Measurements from ENCODE around the gene NBPF1. TPM values are rescaled to one million over a fixed set of nuclear protein-coding genes. Genes with fewer than 3 reads are reported as not detected.
"Not testable (repeated sequence)": the region's sequence is repeated elsewhere in the genome, so short reads cannot be mapped to it uniquely, and the experiment has no call there.

NBPF1 gene
- total RNA-seq, 2 experiments from 2014 or later: 2.8 to 3.1 TPM

DNA sequence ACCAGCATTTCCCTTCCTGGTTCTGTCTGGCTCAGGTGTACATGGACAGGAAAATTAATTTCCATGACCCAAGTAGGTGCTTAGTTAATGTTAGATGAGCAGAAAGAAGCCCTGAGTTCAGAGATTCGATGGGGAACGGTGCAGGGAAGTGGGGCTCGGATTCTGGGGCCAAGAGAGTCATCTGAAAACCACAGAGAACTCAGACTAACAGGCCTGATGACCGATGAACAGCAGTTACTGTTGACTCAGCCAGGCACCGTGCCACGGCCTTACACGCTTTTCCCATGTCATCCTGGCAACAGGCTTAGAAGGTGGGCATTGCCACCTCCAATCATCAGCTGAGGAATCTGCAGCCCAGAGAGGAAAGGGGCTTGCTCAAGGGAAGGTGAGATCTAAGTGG lies 10.0 kb upstream of the NBPF1 start:
- not testable (repeated sequence) for H3K4me1 Mint-ChIP-seq; H3K36me3 Mint-ChIP-seq; H3K4me3 Mint-ChIP-seq; H3K9me3 Mint-ChIP-seq (ENCODE audit: low read depth); ATAC-seq; H3K27ac Mint-ChIP-seq; H3K27me3 Mint-ChIP-seq; DNase-seq
- CTCF ChIA-PET: interaction anchor here (1.2 to 3.1 kb wide), 4 partner anchors 11 to 86 kb away, joined by 3 to 16 read pairs (median 5); partner anchors contain the start of gene NBPF1

DNA sequence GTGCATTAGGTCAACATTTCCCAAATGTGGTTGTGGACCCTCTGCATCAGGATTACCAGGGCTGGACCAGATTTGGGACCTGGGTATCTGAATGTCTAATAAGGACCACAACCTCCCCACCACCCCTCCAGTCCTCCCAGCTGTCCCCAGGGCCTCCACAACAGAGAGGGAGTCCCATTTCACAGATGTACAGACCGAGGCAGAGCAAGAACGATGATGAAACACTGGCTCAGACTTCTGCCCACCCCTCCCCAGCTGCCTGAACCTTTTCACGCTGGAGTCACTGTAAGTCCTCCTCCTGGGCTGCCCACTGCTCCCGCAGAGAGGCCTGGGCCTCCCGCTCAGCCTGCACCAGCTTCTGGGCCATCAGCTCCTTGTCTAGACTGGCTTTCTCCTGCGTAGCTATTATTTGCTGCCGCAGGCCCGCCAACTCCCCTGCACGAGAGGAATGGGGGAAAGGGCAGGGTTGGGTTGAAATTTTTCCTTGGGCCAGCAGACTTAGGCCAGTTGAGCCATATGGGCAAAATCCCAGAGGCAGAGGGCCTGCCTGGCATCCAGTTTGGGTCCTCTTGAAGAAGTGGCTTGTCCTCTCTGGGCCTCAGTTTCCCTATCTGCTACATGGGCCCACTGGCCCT lies 8.4 kb upstream of the NBPF1 start:
- H3K36me3 Mint-ChIP-seq; H3K27ac Mint-ChIP-seq; H3K9me3 Mint-ChIP-seq (ENCODE audit: low read depth); H3K4me3 Mint-ChIP-seq; H3K4me1 Mint-ChIP-seq; H3K27me3 Mint-ChIP-seq; ATAC-seq: not testable (repeated sequence)
- DNase-seq: peak; percentile 42
- CTCF ChIA-PET: interaction anchor here (0.6 to 3.1 kb wide), 17 partner anchors 10 to 543 kb away, joined by 3 to 16 read pairs (median 3); partner anchors contain the start of genes NBPF1 and NECAP2

DNA sequence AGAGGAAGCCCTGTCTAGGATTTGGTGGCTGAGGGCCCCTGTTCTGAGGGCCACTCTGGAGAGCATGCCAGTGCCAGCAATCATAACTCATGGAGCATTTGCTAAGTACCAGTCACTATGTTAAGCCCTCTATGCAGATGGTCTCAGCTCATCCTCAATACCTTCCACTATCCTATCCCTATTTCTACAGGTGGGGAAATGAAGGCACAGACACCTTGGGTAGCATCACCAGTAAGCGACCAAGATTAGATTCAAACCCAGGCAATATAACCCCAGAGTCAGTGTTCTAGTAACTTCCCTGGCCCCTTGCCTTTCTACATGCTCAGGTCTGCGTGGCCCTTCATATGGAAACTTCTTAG lies 7.9 kb upstream of the NBPF1 start:
- H3K4me3 Mint-ChIP-seq: no peak overlapping the region
- no peaks in the 10 kb centered on the region for H3K27me3 Mint-ChIP-seq
- DNase-seq (no peak), ATAC-seq (no peak)
- no peaks in the 10 kb centered on the region for H3K4me1 Mint-ChIP-seq
- H3K9me3 Mint-ChIP-seq (ENCODE audit: low read depth): no peaks in the 10 kb centered on the region
- no peak overlapping the region for H3K27ac Mint-ChIP-seq
- CTCF ChIA-PET: interaction anchor here (0.6 to 3.1 kb wide), 34 partner anchors 9 to 542 kb away, joined by 3 to 16 read pairs (median 4); partner anchors contain the start of genes NBPF1 and NECAP2
- no peaks in the 10 kb centered on the region for H3K36me3 Mint-ChIP-seq

DNA sequence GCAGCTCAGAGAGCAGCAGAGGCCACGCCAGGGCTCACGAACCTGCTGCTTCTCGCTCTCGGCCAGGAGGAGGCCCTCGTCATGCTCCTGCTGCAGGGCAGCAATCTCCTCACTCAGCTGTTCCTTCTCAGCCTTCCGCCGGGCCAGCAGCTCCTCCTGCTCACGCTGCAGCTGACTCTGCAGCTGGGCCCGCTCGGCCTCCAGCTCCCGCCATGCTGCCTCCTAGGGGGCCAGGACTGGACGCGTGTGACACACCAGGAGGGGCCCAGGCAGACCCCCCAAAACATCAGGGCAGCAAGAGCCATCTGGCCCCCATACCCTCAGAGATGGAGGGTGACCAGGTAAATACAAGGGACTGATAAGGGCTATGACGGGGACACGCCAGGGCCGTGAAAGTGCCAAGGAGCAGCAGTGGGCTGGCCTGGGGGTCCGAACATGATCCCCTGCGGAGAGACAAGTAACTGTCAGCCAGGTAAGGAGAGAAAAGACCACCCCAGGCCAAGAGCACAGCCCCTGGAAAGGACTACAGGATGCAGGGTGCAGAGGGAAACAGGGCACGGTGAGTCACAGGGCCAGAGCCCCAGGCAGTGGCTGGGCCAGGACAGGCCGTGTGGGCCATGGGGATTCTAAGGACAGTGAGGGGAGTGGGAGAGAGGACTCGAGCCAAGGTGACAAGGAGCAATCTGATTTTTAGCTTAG lies 6.6 kb upstream of the NBPF1 start:
- H3K4me1 Mint-ChIP-seq; H3K27ac Mint-ChIP-seq; H3K27me3 Mint-ChIP-seq; H3K4me3 Mint-ChIP-seq; H3K9me3 Mint-ChIP-seq (ENCODE audit: low read depth); H3K36me3 Mint-ChIP-seq; ATAC-seq: not testable (repeated sequence)
- CTCF ChIA-PET: interaction anchor here (0.8 to 3.1 kb wide), 14 partner anchors 8 to 541 kb away, joined by 3 to 16 read pairs (median 6); partner anchors contain the start of gene NBPF1
- DNase-seq: peak; percentile 43

DNA sequence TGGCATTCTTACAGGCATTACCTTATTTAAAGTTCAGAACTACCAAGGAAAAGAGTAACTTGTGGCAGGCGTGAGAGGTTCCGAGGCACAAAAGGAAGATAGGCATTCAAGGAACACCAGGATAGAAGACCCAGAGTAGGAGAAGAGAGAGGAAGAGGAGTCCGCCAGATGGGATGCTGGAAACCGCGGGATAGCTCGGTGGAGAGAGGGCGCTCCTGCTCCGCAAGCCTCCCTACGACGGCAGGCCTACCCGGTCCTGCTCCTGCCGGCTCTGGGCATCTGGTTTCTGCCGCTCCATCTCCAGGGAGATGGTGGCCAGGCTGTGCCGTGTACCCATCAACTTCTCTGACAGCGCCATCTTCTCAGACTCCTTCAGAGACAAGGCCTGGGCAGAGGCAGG lies 5.4 kb upstream of the NBPF1 start:
- CTCF ChIA-PET: interaction anchor here (0.7 kb wide), 1 partner anchor 27 kb away, joined by 4 read pairs; no protein-coding TSS in a partner anchor
- Mint-ChIP-seq H3K36me3 (no peaks in the 10 kb centered on the region), H3K4me3 (no peak overlapping the region), H3K9me3 (ENCODE audit: low read depth) (no peaks in the 10 kb centered on the region), H3K27ac (no peak overlapping the region), H3K27me3 (no peaks in the 10 kb centered on the region), H3K4me1 (no peaks in the 10 kb centered on the region)
- DNase-seq (peak; percentile 46), ATAC-seq (no peak)

DNA sequence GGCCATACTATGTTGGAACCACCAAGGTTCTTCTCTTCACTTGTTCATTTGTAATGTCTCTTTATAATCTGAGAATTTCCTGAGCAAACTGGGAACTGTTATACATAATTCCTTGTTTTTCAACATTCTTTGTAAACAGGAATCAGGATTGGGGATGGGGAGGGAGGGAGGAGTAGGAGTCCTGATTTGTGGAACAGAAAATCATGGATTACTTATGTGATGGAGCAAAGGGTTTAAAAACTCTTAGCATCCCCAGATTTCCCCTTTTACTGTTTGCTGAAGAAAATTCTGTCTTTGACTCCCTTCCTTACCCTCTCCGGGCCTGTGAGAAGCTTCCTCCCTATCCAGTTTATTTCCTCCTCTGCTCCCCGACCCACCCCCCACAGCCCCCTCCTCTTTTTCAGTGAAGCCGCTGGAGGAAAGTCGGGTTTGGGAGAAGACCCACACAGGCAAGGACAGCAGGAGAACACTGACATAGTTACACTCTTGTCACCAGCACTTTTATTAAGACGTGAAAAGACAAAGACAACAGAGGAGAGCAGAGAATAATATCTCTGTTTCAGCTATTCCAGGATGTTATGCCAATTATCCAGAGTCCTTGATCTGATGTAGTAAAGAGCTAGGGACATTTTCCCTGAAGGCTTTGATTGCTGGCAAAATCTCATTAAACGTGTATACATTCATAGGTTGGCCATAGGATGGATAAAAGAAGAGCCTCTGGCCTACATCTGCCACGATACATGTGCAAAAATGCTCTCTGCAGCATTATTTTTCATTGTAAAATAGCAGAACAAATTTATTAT lies 4.6 kb upstream of the NBPF1 start:
- ATAC-seq (no peak), DNase-seq (no peak)
- Mint-ChIP-seq H3K4me1 (no peaks in the 10 kb centered on the region), H3K27me3 (no peaks in the 10 kb centered on the region), H3K27ac (no peak overlapping the region), H3K4me3 (no peak overlapping the region), H3K36me3 (no peaks in the 10 kb centered on the region), H3K9me3 (ENCODE audit: low read depth) (no peaks in the 10 kb centered on the region)
- CTCF ChIA-PET: interaction anchor here (0.7 kb wide), 1 partner anchor 26 kb away, joined by 4 read pairs; no protein-coding TSS in a partner anchor

DNA sequence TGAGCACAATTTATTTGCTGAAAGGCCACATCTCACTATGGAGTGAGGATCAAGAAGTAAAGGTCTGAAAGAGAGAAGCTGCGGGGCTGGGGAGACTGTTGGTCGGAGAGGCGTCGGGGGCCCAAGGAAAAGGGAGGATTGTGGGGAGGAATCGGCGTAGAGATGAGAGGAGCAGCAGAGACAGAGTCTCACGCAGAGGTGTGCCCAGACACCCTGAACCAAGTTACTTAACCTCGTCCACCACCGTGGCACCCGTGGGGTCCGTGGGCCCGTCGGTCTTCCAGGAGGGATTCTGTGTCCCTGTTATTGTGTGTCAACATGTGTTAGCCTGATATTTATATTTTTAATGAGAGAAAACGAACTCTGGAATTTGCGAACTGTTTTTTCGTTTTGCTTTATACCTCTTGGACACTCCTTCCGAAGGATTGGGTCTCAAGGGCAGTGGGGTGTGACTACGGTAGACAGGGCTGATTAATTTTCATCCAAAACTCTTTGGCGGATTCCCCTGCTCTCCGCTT lies 3.8 kb upstream of the NBPF1 start:
- Mint-ChIP-seq H3K36me3 (no peaks in the 10 kb centered on the region), H3K27me3 (no peaks in the 10 kb centered on the region), H3K4me3 (no peak overlapping the region), H3K9me3 (ENCODE audit: low read depth) (no peaks in the 10 kb centered on the region), H3K27ac (no peak overlapping the region), H3K4me1 (no peaks in the 10 kb centered on the region)
- ATAC-seq (no peak), DNase-seq (peak; percentile 43)
- CTCF ChIA-PET: no interaction called here

DNA sequence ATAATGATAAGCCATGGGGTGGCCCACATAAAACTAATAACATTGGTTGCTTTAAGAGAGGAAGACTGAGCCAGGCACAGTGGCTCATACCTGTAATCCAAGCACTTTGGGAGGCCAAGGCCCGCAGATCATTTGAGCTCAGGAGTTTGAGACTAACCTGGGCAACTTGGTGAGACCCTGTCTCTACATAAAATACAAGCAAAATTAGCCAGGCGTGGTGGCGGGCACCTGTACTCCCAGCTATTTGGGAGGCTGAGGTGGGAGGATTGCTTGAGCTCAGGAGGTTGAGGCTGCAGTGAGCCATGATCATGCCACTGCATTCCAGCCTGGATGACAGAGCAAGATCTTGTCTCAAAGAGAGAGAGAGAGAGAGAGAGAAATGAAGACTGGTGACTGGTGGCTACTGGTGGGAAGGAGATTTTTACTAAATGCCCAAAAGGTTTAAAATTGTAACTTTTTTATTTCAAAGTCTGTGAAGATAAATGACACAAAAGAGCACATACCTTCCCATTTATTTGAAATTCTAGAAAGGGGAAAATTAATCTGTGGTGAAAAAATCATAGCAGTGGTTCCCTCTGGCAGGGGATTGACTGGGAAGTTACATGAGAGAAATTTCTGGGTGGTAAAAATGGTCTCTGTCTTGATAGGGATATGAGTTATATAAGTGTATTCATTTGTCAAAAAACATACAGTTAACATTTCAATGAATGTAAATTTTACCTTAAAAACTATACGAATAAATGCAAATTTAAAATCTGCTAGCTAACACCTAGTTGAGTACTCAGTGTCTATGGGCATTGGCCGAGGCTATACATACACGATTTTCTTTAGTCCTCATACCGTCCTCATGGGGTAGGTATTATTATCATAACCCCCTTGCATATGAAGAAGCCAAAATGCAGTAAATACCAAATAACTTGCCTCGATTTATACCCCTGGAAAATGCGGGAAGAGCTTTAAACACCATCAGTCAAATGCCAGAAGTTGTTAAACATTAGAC lies 2.2 kb upstream of the NBPF1 start:
- H3K4me1 Mint-ChIP-seq: no peaks in the 10 kb centered on the region
- no peaks in the 10 kb centered on the region for H3K36me3 Mint-ChIP-seq
- peak; percentile 39 for DNase-seq

DNA sequence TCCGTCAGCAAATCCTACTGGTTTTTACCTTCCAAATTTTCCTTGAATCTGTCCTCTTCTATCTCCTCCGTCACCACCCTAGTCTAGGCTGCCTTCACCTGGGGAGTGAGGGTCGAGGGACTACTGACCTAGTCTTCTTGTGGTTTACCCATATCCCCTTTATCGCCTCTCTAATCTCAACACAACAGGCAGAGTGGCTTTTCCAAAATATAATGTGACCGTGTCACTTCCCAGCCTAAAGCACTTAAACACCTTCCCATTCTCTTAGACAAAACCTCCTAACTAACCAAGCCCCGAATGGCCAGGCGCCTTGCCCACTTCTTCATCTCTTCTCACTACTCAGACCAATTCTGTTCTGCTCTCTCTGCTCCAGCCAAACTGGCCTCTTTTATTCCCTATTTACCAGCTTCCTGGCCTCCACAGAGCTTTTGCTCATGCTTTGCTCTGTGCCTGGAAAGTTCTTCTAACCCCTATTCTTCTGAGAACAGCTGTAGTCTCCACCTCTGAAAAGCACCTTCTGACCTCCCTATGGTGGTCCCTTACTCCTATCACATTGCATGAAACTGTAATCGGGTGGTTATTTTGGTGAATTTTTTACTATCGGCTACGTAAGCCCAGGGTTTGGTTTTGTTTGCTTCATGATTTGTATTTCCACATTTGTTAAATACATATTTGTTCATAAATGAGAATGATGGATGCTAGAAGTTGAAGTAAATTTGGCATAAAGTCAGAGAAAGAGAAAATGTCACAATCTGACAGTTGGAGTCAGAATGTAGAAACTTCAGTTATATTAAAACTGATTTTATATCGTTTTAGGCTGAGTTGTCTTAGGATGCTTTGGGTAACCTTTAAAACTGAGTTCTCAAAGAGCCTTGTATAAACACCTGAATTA lies 1.2 kb upstream of the NBPF1 start:
- Mint-ChIP-seq H3K27ac (no peak overlapping the region), H3K36me3 (no peaks in the 10 kb centered on the region), H3K27me3 (no peaks in the 10 kb centered on the region), H3K9me3 (ENCODE audit: low read depth) (no peaks in the 10 kb centered on the region), H3K4me3 (no peak overlapping the region), H3K4me1 (no peaks in the 10 kb centered on the region)
- CTCF ChIA-PET: interaction anchor here (5.4 kb wide), 1 partner anchor 11 kb away, joined by 20 read pairs; no protein-coding TSS in a partner anchor
- DNase-seq (peak; percentile 44), ATAC-seq (no peak)

More for the DNA sequence above, 2.2 kb upstream of the NBPF1 start:
- no peak overlapping the region for H3K4me3 Mint-ChIP-seq
- no peaks in the 10 kb centered on the region for H3K27me3 Mint-ChIP-seq
- no peaks in the 10 kb centered on the region for H3K9me3 Mint-ChIP-seq (ENCODE audit: low read depth)
- no peak for ATAC-seq
- CTCF ChIA-PET: interaction anchor here (1.0 to 1.7 kb wide), 3 partner anchors 9 to 86 kb away, joined by 3 to 5 read pairs (median 3); no protein-coding TSS in a partner anchor
- H3K27ac Mint-ChIP-seq: no peak overlapping the region

DNA sequence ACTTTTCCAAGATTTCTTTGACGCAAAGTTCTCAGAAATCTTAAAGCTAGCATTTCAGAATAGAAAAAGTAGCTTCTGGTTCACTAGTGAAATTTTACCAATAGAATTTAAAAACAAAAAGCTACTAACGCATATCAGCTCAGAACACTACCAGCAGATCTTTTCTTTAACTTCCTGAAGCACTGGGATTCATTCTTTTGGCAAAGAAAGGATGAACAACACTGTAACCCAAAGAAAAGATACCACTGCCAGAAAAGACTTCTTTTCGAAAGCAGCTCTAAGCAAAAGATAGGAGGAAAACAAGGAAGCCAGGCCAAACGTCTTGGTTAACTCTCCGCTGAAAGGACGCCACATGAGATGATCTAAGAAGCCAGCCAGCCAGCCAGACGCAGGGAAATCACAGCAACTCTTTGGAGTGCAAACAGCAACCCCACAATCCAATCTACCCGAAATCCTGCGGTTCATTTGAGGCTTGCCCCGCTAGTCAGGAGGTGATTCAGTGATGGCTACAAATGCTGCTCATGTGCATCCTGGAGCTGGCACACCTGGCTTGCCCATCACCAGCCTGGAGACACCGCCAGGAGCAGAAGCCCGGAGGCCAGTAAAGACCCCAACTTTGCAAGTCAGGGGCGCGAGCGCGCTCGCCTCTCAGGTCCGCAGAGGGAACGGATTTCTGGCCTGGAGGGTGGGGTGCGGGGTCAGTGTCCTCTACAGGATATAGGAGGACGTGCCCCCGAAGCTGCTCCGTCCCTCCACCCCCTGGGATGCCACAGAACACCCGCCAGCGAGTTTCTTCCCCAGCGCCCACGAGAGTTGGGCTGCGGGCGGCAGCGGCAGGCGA lies 812 bp downstream of the NBPF1 start:
- Mint-ChIP-seq H3K4me1 (no peaks in the 10 kb centered on the region), H3K27ac (no peak overlapping the region), H3K36me3 (no peaks in the 10 kb centered on the region), H3K27me3 (no peaks in the 10 kb centered on the region), H3K9me3 (ENCODE audit: low read depth) (no peaks in the 10 kb centered on the region), H3K4me3 (no peak overlapping the region)
- CTCF ChIA-PET: interaction anchor here (0.7 to 5.4 kb wide), 7 partner anchors 9 to 506 kb away, joined by 3 to 20 read pairs (median 3); no protein-coding TSS in a partner anchor
- ATAC-seq (no peak), DNase-seq (peak; percentile 51)

DNA sequence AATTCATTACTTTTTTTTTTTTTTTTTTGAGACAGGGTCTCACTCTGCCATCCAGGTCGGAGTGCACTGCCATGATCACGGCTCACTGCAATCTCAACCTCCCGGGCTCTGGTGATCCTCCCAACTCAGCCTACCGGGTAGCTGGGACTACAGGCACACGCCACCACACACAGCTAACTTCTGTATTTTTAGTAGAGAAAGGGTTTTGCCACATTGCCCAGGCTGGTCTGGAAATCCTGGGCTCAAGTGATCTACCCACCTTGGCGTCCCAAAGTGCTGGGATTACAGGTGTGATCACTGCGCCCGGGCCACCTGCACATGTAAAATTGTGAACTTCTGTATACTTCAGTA lies 1.4 kb downstream of the NBPF1 start:
- H3K36me3 Mint-ChIP-seq; H3K4me3 Mint-ChIP-seq; H3K4me1 Mint-ChIP-seq; H3K9me3 Mint-ChIP-seq (ENCODE audit: low read depth); H3K27me3 Mint-ChIP-seq; ATAC-seq; H3K27ac Mint-ChIP-seq: not testable (repeated sequence)
- CTCF ChIA-PET: interaction anchor here (1.1 to 5.4 kb wide), 5 partner anchors 9 to 507 kb away, joined by 3 to 20 read pairs (median 9); no protein-coding TSS in a partner anchor
- DNase-seq: peak; percentile 40

Data from activated CD8-positive, alpha-beta memory T cell treated with anti-CD3 and anti-CD28 coated beads, Interleukin-2, amount 10 ng/mL, durations not matched to agents 7 days and 5 days (primary cell).